ENCODE results near the gene AGBL1.
A peak's percentile ranks its signal among the peaks of the same experiment; 100 is the strongest.

AGBL1 gene

DNA sequence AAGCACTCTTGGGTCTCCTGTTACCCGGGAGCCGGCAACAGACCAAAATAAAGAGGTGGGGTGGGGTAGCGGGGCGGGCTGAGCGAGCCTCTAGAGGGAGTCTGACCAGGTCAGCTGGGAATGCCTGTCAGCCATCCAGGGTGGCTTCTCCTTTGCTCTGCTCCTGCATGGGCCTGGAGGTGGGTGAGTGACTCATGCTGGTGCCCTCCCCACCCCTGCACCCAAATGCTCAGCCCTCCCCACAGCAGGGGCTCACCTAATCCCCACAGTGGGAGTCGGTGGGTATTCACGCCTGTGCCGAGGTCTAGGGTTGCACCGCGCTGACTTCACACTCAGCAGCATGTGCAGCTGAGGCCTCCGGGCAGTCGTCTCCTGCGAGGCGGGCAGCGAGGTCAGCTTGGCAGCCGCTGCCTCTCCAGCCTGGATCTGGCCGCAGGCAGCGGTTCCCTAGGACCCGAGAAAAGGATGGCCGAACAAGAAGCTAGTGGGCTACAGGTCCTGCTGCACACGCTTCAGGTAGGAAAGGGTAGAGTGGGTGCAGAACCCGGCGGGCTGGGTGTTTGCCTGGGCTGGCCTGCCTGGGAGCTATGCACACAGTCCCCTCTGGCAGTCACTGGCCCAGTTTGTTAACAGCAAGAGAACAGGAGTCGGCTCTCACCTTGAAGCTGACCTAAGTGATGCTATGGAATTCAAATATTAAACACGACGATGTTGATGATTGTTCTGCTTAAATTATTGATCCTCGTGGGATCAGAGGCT, at the start of gene AGBL1:
Gene AGBL1 (plus strand): TSS at position 364 of the 759 bp plus-strand sequence.
- no peak for DNase-seq (ENCODE audit: low read depth, low spot score)

DNA sequence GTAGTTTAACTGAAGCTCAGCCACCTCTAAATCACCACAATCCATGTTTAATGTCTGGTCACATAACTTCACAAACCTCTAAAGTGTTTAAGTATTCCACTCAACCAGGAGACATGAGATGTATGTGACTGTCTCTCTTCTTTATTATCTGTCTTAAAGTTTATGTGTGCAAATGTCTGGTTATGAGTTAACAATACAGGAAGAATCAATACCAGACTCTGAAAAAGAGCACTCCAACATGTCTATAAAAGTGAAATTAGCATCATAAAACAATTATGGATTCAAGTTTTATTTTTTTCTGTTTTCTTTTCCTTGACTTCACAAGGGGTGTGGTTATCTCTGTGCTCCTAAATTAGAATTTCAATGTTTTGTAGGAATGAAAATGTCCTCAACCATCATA, 44.8 kb upstream of the AGBL1 start:
- no peak for DNase-seq (ENCODE audit: low read depth, low spot score)

DNA sequence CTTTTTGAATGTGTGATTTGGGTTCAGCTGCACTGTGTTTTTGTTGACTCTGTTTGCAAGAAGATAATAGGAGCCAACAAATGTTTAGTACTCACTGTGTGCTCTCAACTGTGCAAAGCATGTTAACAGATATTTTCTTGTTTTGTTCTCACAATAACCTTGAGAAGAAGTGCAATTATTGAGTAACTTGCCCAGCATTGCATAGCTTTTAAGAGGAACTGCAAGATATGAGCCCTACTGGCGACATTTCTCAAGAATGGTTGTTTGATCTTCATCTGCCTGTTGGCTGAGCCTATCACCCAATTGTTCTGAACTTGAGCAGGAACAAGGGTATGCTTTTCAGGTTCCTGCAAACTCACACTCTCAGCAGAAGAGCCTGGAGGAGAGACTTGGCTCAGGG, 43.4 kb upstream of the AGBL1 start:
- no peak for DNase-seq (ENCODE audit: low read depth, low spot score)

DNA sequence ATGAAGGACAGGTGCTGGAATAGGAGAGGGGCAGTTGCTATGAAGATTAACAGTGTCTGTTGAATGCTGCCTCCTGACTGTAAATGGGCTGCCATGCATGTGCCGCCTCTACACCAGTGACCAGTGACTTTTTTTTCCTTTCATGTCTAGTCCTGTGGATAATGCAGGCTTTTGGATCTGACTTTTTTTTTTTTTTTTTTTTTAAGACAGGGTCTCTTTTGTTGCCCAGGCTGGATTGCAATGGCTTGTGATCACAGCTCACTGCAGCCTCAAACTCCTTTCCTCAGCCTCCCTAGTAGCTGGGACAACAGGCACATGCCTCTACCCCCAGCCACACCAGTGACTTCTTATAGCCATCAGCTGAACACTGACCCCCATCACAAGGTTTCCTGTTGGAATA, 41.2 kb upstream of the AGBL1 start:
- no peak for DNase-seq (ENCODE audit: low read depth, low spot score)

DNA sequence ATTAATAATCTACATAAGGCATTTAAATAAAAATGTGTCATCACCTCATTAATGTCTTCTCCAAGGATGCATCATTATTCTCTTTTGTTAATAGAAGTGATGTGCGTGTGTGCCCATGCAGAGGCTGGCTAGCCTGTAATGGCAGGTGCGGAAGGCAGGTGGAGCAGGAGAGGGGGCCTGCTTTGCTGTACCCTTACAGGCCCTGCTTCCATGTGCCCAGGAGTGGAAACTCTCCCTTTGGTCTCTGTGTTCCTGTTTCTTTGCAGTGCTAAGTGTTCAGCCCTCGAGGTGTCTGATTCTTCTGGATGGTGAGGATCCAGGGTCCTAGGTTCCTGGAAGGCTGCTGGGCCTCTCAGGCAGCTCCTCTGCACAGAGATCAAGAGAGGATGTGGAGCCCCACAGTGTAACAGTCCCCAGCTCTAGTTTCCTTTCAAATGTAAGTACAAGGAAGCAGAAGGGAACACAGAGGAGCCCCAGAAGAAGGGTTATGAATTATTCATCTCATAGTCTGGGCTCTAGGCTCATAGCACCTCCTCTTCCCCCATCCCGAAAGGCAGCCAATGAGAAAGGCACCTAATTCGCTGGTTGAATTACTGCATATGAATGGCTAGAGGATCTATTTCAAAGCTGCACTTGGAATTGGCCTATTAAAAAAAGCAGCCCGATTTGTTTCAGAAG, 39.2 kb upstream of the AGBL1 start:
- no peak for DNase-seq (ENCODE audit: low read depth, low spot score)

DNA sequence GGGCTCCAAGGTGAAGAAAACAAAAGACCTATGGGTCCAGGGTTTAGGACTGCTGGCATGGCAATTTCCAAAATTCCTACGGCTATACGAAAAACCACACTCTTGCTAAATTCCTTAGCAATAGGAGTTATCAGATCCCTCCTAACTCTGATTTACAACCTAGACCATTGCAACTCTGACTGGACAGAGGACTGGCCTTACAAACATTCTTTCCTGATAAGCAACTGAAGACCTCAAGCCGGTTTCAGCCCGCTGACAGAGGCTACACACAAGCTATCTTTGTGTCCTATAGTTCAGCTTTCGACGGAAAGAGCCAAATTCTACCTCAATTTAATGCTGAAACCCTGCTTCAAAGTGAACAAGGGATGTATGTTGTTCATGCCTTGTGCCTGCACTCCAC, 38.3 kb upstream of the AGBL1 start:
- no peak for DNase-seq (ENCODE audit: low read depth, low spot score)

DNA sequence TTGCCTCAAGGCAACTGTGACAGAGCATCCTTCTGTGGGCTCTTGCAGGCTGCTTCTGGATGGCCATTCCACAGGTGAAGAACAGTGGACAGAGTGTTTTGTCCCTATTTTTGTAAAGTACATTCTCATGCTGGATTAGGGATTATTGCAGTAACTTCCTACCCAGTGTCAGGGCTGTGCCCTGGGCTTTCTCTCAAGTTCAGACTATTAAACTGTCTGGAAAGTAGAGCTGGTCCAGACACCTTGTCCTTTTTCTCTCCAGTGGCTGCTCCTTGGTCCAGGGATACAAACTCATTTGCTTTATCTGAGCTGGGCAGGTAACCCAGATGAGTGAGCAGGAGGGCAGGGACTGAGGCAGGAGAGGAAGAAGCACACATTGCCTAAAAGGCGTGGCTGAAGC, 37.4 kb upstream of the AGBL1 start:
- DNase-seq (ENCODE audit: low read depth, low spot score), result no peak

DNA sequence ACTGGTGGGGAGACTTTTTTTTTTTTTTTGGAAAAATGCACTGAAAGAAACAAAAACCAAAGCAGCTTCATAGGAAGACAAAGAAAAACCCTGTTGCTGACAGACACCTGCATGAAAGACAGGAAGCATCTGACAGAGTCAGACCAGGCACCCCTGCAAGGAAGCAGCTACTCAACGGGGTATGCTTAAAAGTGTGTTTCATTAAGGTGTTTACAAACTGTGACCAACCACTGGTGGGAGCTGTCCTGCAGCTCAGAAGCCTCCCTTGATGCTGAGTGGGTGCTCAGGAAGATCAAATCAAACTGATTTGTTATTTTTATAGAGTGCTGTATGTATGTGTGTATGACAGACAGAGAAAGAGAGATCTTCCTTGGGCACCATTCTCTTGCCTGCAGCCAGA, 34.7 kb upstream of the AGBL1 start:
- DNase-seq (ENCODE audit: low read depth, low spot score), result no peak

DNA sequence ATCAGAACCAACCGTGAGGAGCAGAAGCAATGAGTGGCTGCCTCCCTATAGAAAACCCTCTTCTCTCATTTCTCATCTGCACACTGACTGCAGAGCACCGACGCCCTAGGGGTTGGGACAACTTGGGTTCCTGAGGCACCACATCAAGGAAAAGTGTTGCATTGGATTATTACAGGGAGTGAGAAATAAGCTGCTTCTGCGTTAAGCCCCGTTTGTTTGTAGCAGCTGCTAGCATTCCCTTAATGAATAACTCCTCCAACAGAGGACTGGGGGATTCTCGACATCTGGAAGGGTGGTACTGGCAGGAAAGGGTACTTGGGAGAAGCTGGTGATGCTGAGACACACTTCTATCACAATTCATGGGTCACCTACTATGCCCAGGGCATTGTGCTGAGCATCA, 25.3 kb upstream of the AGBL1 start:
- DNase-seq (ENCODE audit: low read depth, low spot score), result no peak

DNA sequence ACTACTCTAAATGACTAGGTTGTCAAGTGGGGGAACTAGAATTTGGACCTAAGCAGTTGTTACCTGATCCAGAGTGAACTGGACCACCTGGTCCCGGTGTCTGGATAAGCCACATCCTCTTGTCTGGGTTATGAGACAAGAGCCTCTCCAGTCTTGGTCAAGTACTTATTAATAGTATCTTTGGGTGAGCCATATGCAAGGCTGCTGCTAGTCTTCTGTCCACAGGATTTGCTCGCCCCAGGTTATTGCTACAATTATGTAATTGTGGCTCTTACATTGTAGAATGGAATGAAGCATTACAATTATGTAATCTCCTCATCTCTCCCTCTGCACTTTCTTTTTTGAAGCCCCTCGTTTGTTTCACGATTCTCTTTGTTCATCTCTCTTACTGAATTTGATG, 24.0 kb upstream of the AGBL1 start:
- DNase-seq (ENCODE audit: low read depth, low spot score), result no peak

DNA sequence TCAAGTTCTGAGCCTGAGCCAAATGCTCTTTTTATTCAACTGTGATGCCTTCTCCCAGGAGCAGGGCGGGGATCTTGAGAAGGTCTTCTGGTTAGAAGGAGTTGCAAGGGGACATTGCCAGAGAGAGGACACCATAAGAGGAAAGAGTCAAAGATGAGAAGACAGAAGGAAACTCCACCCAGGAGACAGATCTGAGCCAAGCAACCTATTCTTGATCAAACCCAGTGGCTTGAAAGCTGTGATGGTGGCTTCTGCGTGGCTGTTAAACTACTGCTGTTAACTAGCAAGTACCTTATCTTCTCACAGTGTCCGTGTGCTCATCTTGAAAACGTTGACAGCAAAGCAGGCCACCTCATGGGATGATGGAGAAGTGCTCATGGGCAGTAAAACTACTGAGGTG, 19.8 kb upstream of the AGBL1 start:
- DNase-seq (ENCODE audit: low read depth, low spot score), result no peak

DNA sequence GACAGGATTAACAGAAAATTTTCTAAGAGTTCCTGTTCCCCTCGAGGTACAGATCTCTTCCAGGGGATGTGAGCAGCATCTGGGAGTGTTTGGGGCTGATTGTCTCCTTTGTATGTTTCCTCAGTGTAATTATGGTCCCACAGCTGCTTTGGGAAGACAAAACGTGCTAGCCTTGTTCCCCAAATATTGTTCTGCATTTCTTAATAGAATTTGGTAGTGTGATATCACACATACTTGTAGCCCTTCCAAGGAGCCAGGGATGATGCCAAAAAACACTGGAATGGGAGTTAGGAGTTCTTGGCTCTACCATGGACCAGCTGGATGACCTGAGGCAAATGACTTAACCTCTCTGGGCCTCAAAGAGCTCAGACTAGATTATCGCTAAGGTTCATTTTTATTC, 19.0 kb upstream of the AGBL1 start:
- no peak for DNase-seq (ENCODE audit: low read depth, low spot score)

DNA sequence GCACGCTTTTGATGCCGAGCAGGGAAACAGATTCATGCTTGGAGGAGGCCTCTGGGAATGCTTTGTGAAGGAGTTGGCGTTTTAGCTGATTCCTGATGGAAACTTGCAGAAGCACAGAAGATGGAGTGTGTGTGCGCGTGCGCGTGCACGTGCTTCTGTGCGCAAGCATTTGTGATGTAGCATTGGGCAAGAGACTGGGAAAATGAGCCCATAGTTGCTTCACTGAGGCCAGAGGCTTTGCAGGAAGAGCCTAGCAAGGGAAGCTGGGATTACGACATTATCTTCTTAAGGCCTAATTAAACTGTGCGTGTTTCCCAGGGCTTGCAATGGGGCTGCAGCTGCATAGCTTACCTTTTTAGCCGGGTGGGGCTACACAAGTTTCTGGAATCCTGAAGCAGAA, 18.1 kb upstream of the AGBL1 start:
- no peak for DNase-seq (ENCODE audit: low read depth, low spot score)

DNA sequence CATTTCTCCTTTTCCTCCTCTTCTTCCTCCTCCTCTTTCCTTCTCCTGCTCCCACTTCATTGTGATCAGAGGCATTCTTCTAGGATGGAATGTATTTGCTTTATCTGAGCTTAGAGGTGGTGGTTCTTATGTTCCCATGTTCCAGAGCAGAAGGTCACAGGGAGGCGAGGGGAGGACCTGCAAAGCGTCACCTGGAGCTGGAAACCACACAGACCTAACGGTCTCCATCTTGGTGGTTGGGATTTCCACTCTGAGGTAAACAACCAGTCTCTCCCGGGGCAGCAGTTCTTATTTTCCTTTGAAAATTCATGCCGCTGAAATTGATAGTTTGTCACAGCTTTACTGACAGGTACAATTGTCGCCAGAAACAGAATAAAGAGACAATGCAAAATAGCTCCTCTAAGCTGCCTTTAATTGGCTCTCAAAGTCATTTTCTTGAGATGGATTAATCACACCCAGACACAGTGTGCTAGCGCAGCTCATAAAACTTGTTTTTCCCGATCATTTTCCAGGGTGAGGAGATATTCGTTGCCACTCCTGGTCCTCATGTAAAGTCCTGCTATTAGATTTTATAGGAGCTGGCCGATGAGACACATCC, 16.9 kb upstream of the AGBL1 start:
- DNase-seq (ENCODE audit: low read depth, low spot score), result no peak

DNA sequence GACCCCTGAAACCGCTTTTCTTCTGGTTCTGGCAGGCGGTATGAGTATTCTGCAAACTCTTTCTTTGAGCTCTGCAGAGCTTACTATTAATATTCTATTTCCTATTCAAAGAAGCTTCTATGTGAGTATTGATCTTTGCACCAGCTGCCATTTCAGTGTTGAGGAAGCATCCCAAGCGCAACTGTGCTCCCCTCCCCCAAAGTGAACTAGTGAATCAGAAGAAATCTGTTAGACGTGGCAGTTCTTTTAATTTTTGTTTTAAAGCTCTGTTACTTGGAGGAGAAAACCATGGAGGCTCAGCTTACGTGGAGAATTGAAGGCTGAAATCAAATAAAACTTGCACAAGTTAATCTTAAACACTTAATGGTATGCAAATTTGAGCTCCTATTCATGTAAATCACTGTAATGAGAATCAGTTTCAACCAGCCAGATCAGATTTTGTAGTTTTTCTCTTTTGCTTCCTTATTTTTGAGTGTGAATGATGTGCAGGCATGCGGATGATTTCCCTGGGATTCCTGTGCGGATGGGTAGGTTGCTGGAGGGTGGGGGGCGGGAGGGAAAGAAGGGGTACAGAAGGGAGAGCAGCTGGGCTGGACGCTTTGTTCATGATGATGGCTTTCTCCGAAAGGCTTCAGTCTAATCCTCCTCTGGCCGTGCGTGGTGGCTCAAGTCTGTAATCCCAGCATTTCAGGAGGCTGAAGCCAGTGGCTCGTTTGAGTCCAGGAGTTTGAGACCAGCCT, 16.1 kb upstream of the AGBL1 start:
- peak; percentile 50 for DNase-seq (ENCODE audit: low read depth, low spot score)

DNA sequence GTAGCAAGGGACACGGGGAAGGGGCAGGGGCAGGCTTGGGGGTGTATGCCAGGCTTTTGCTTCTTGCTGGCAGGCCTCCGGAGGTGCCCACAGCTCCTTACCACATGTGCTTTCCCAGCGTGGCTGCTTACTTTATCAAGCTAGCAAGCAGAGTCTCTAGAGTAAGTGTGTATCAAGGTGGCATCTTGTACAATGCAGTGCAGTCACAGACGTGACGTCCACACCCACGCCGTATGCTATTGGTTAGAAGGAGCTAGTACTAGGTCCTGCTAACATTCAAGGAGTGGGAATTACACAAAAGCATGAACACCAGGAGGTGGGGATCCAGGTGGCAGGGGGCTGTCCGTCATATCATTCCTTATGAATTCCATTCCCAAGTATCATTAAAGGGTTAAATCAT, 15.3 kb upstream of the AGBL1 start:
- no peak for DNase-seq (ENCODE audit: low read depth, low spot score)

DNA sequence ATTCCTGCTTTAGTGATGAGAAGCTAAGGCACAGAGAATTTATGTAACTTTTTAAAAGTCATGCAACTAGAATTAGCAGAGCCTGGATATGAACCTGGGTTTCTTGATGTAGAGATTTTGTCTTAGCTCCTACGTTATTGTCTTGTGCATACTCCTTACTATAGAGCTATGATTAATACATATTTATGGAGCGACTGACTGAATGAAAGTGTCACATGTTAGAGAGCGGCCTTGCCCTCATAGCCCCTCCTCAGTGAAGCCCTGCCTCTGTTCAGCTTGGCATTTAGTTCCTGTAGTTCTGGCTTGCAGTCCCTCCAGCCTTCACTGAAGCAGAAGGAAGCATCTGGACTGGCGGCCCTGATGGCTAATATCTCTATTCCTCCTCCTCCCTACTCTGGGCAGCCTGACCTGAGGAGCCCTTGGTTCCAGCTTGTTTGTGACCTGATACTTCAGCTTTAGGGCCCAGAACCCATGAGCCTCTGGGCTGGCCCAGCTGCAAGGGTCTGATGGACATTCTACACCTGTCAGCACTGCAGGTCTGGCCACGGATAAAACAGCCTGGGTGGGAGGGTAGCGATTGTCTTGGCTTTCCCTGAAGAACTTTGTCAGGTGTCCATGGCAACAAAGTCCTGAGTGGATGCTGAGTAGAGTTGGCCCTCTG, 13.4 kb upstream of the AGBL1 start:
- DNase-seq (ENCODE audit: low read depth, low spot score), result no peak

DNA sequence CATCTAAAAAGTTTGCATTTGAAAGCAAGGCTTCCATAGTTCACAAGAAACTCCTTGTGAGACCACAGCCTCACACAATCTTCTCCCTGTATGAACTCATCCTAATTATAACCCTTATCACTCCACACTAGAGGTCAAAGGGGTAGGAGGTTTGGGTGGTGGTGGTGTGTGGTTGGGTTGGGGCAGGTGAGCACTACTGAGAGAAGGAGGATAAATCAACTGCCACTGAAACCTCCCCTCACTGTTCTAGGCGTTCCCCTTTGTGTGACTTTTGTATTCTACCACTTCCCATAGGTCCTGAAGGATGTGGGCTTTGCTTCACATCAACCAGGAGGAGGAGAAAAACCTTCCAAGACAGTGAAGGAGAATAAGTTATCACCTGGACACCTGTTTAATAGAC, 6.4 kb upstream of the AGBL1 start:
- no peak for DNase-seq (ENCODE audit: low read depth, low spot score)

DNA sequence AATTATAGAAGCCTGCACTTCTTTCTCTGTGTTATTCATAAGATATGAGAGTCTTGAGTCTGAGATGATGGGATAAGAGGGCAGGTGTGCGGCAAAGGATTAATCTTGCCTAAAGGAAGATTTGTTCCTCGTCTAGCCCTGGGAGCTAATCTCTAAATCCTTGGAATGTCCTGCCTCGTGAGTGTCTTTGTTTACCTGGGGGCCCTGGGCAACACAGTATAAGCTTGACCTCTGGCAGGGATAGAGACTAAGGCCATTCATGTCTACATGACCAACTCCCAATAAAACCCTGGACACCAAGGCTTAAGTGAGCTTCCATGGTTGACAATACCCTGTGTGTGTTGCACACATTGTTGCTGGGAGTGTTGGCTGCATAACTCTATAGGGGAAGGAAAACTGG, 3.2 kb upstream of the AGBL1 start:
- no peak for DNase-seq (ENCODE audit: low read depth, low spot score)

DNA sequence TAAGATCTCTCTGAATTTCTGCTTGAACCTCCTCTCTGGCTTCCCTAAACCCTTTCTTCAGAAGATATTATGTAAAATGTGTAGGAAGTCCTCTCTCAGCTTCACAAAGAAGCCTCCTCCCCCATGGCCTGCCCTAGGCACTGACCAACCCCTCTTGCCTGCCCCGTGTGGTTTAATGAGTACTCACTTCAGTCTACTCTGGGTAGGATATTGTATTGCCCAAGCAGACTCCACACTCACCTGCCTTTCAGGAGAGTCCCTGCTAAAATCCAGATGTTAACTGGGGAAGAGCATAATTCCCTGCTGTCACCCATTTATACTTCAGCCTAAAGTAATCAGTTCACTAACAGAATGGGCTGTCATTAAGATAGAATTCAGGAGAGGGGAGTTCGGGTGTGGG, 2.6 kb upstream of the AGBL1 start:
- no peak for DNase-seq (ENCODE audit: low read depth, low spot score)

DNA sequence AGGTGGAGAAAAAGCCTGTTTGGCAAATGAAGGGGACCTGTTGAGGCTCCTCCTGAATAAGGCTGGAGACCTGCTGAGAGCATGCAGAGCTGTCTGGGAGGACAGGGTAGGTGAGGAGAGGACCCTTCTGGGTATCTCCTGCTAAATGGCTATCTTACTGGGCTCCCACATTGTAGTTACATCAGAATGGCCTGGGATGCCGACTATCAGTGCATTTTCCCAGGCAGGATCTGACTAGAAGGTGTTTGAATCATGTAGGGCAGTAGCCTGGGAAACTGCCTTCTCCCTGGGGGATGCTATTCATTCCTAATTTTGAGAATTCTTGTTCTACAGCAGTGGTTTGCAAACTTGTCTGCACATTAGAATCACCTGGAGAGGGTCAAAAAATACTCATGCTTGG, 631 bp downstream of the AGBL1 start:
- no peak for DNase-seq (ENCODE audit: low read depth, low spot score)

Measured in astrocyte of the hippocampus (primary cell).